HCT116 (cell line): ENCODE data around the gene CDKAL1. TPM values are rescaled to one million over a fixed set of nuclear protein-coding genes. Genes with fewer than 3 reads are reported as not detected.

ENCODE experiments used
- ATAC-seq: fragments of 200-7000 bp; cut with Tn5 transposase; 2 replicates; pipeline ENCODE4 v1.9.1; 2020; ENCODE audit warnings: mild to moderate bottlenecking, moderate library complexity
- BruUV-seq: library from RNA; stranded (reverse); fragments of 400-500 nt; replicated peaks from 2 replicates; lab custom pipeline; 2021; lab: Mats Ljungman, UMichigan
- CTCF ChIA-PET: fragments of 300-600 bp; sonication (Branson Sonifier 250); formaldehyde crosslinking; loops from one replicate; lab custom pipeline; 2021; ENCODE audit warnings: antibody characterized with exemption; lab: Charles Lee
- POLR2A ChIA-PET: fragments of 300-600, 350-600 bp; sonication (Branson Sonifier 250); formaldehyde crosslinking; loops from one replicate; lab custom pipeline; 2021; ENCODE audit warnings: antibody characterized with exemption; lab: Charles Lee
- RAD21 ChIA-PET, 2 experiments: fragments of 300-600 bp; sonication (Branson Sonifier 250); formaldehyde crosslinking; loops; one replicate each; lab custom pipeline; 2023; ENCODE audit warnings: low total read pairs in 2 of 2; ENCODE audit not compliant: uncharacterized antibody in 2 of 2, unreplicated experiment in 2 of 2, low non-redundant PET in 1 of 2; lab: Charles Lee
- DNase-seq: peaks from one replicate; pipeline ENCODE4 v3.0.0-alpha.2; 2010; ENCODE audit warnings: low read depth, low spot score
- H2AFZ ChIP-seq: fragments of 200-600 bp; shearing (Covaris generic), sonication (generic); 2 replicates; pipeline ENCODE4 v1.6.1; 2017; ENCODE audit warnings: low read depth, mixed run types, mixed read lengths, antibody characterized with exemption, low read length; ENCODE audit not compliant: poor library complexity, severe bottlenecking
- H3K27ac ChIP-seq: 2 replicates; pipeline ENCODE4 v1.5.1; 2012; ENCODE audit warnings: low read depth, low read length
- H3K27me3 ChIP-seq: fragments of 200-600 bp; sonication (generic); 2 replicates; pipeline ENCODE4 v1.6.1; 2016; ENCODE audit warnings: mixed run types, low read length, mixed read lengths; ENCODE audit not compliant: insufficient read depth
- H3K36me3 ChIP-seq, 2 experiments: fragments of 200-500 bp in 1 of 2; fragments of 200-600 bp in 1 of 2; sonication (Bioruptor generic) in 1 of 2; sonication (generic) in 1 of 2; 2 replicates each; pipeline versions ENCODE4 v1.5.1 to v1.6.1; 2014 to 2016; ENCODE audit warnings: low read length in 2 of 2, inconsistent platforms in 1 of 2, mixed read lengths in 1 of 2, mixed run types in 1 of 2; ENCODE audit not compliant: insufficient read depth in 2 of 2, control insufficient read depth in 1 of 2
- H3K4me1 ChIP-seq, 2 experiments: fragments of 200-600 bp in 1 of 2; sonication (generic) in 1 of 2; 2 replicates each; pipeline versions ENCODE4 v1.5.1 to v1.6.1; 2012 to 2017; ENCODE audit warnings: low read length in 2 of 2, inconsistent platforms in 1 of 2, mild to moderate bottlenecking in 1 of 2, mixed read lengths in 1 of 2, mixed run types in 1 of 2, moderate library complexity in 1 of 2; ENCODE audit not compliant: insufficient read depth in 2 of 2, control insufficient read depth in 1 of 2
- H3K4me2 ChIP-seq: fragments of 200-600 bp; sonication (generic); 2 replicates; pipeline ENCODE4 v1.6.1; 2017; ENCODE audit warnings: mixed run types, low read length, mixed read lengths
- H3K4me3 ChIP-seq, 2 experiments: fragments of 200-600 bp in 1 of 2; sonication (generic) in 1 of 2; replicated peaks in 1 of 2; 2 replicates each; pipeline ENCODE4 v1.5.1; 2011 to 2016; ENCODE audit warnings: low read length in 2 of 2, control low read depth in 1 of 2, low read depth in 1 of 2, mild to moderate bottlenecking in 1 of 2, mixed read lengths in 1 of 2, mixed run types in 1 of 2
- H3K79me2 ChIP-seq: fragments of 200-600 bp; sonication (generic); 2 replicates; pipeline ENCODE4 v1.6.1; 2017; ENCODE audit warnings: mild to moderate bottlenecking, mixed run types, low read length, moderate library complexity, mixed read lengths; ENCODE audit not compliant: insufficient read depth
- H3K9ac ChIP-seq: fragments of 200-600 bp; sonication (generic); 2 replicates; pipeline ENCODE4 v1.6.1; 2016; ENCODE audit warnings: low read length, mixed read lengths
- H3K9me2 ChIP-seq: fragments of 200-600 bp; sonication (generic), shearing (Covaris generic); 2 replicates; pipeline ENCODE4 v1.6.1; 2017; ENCODE audit warnings: mixed run types, mild to moderate bottlenecking, moderate library complexity; ENCODE audit not compliant: insufficient read depth
- H3K9me3 ChIP-seq, 2 experiments: fragments of 200-500 bp in 1 of 2; fragments of 200-600 bp in 1 of 2; sonication (Bioruptor generic) in 1 of 2; sonication (generic) in 1 of 2; 2 replicates each; pipeline ENCODE4 v1.6.1; 2014 to 2017; ENCODE audit warnings: low read length in 2 of 2, mixed read lengths in 2 of 2, inconsistent platforms in 1 of 2, low read depth in 1 of 2, mild to moderate bottlenecking in 1 of 2, mixed run types in 1 of 2, moderate library complexity in 1 of 2; ENCODE audit not compliant: control insufficient read depth in 1 of 2, insufficient read depth in 1 of 2
- H4K20me1 ChIP-seq: fragments of 200-600 bp; sonication (generic), shearing (Covaris generic); 2 replicates; pipeline ENCODE4 v1.6.1; 2017; ENCODE audit warnings: mixed run types, mild to moderate bottlenecking, moderate library complexity; ENCODE audit not compliant: insufficient read depth
- ATF3 ChIP-seq: IDR thresholded peaks from 2 replicates; pipeline ENCODE4 v1.6.1; 2012
- CBX3 ChIP-seq: IDR thresholded peaks from 2 replicates; pipeline ENCODE4 v1.6.1; 2012; ENCODE audit warnings: low read depth
- EGR1 ChIP-seq: IDR thresholded peaks from 2 replicates; pipeline ENCODE4 v1.6.1; 2012; ENCODE audit warnings: low read depth
- EZH2 ChIP-seq: fragments of 200-600 bp; sonication (generic); IDR thresholded peaks from 2 replicates; pipeline ENCODE4 v1.6.1; 2017; ENCODE audit warnings: antibody characterized with exemption, mixed run types
- EZH2phosphoT487 ChIP-seq: fragments of 200-600 bp; IDR thresholded peaks from 2 replicates; pipeline ENCODE4 v1.6.1; 2018; ENCODE audit warnings: antibody characterized with exemption, borderline replicate concordance
- FOSL1 ChIP-seq: IDR thresholded peaks from 2 replicates; pipeline ENCODE4 v1.6.1; 2012; ENCODE audit warnings: low read depth
- MAX ChIP-seq: IDR thresholded peaks from 2 replicates; pipeline ENCODE4 v1.6.1; 2012
- RAD21 ChIP-seq: IDR thresholded peaks from 2 replicates; pipeline ENCODE4 v1.6.1; 2012; ENCODE audit warnings: low read depth, mild to moderate bottlenecking
- REST ChIP-seq: IDR thresholded peaks from 2 replicates; pipeline ENCODE4 v1.6.1; 2012; ENCODE audit warnings: low read depth
- SP1 ChIP-seq: IDR thresholded peaks from 2 replicates; pipeline ENCODE4 v1.6.1; 2012; ENCODE audit warnings: low read depth
- ZBTB33 ChIP-seq: IDR thresholded peaks from 2 replicates; pipeline ENCODE4 v1.6.1; 2011; ENCODE audit warnings: mild to moderate bottlenecking, low read length, moderate library complexity; ENCODE audit not compliant: insufficient replicate concordance; ENCODE audit errors: extremely low read depth
- ZFX ChIP-seq: fragments of 450-650 bp; IDR thresholded peaks from 2 replicates; pipeline ENCODE4 v1.6.1; 2017
- intact Hi-C: fragments of 100-400 bp; cut with micrococcal nuclease; formaldehyde crosslinking; loops from 2 replicates; pipeline ENCODE4 v1.10.0; 2022
- total RNA-seq: library from RNA; stranded (reverse); gene quantifications from one replicate; pipeline ENCODE4 v1.2.1, GENCODE V29; 2021; ENCODE audit not compliant: unreplicated experiment

The CDKAL1 gene
- total RNA-seq, 1 experiment from 2014 or later: 14.9 TPM

- ATAC-seq: no peak
- CTCF ChIA-PET: no interaction called here
- H3K4me2 ChIP-seq: no peak overlapping the region
Measured at GRCh38 chr6:20949138-20949537, 414.9 kb downstream of the CDKAL1 start.

GRCh38 chr6:20952699-20953474, 418.6 kb downstream of the CDKAL1 start:
- Histone ChIP-seq H3K27ac (peak overlapping the region; percentile 3; the same call in 1 of the 2 replicates), H3K9me2 (no peaks in the 10 kb centered on the region), H3K4me3 (peak overlapping the region in 1 of 2 experiments; percentile 4; a peak in 1 of 4 replicates), H3K36me3 (no peaks in the 10 kb centered on the region), H3K9me3 (no peaks in the 10 kb centered on the region), H3K27me3 (no peaks in the 10 kb centered on the region), H2AFZ (no peak overlapping the region), H4K20me1 (no peaks in the 10 kb centered on the region), H3K4me2 (peak overlapping the region; percentile 48), H3K79me2 (no peaks in the 10 kb centered on the region), H3K4me1 (peaks cover 11 to 12% of the 10 kb centered on the region in 2 experiments), H3K9ac (no peak overlapping the region)
- intact Hi-C loops: no loop called here
- DNase-seq (peak; percentile 60), ATAC-seq (peak; percentile 92)
- BruUV-seq: no TSS peak
- ChIA-PET POLR2A (interaction anchor here (0.6 to 1.0 kb wide), 3 partner anchors 75 to 641 kb away, joined by 3 to 4 read pairs (median 4); partner anchors contain the start of gene SOX4), RAD21 (interaction anchor here in 1 of 2 experiments (0.7 kb wide), 1 partner anchor 636 kb away, joined by 3 read pairs; no protein-coding TSS in a partner anchor), CTCF (no interaction called here)
- no peak for TF ChIP-seq EZH2phosphoT487
- TF ChIP-seq MAX: peak; percentile 66; the same call in 1 of the 2 replicates
- no peak for TF ChIP-seq EGR1
- TF ChIP-seq EZH2: no peak
- peak; percentile 54; the same call in 1 of the 2 replicates for TF ChIP-seq SP1
- no peak for TF ChIP-seq ZFX
- TF ChIP-seq ATF3: no peak
- no peak for TF ChIP-seq ZBTB33
- no peak; the same call in 1 of the 2 replicates for TF ChIP-seq RAD21
- peak; percentile 74; the same call in 1 of the 2 replicates for TF ChIP-seq CBX3
- no peak for TF ChIP-seq REST

More at GRCh38 chr6:20949138-20949537, 414.9 kb downstream of the CDKAL1 start:
- Histone ChIP-seq H3K36me3 (no peaks in the 10 kb centered on the region), H3K4me1 (peaks cover 11 to 20% of the 10 kb centered on the region in 2 experiments), H3K9me2 (no peaks in the 10 kb centered on the region), H3K4me3 (no peak overlapping the region), H3K79me2 (no peaks in the 10 kb centered on the region), H3K9me3 (0 out of 4 replicates have a peak, but pooled peaks cover 0 to under 1% of the 10 kb centered on the region in 2 experiments), H2AFZ (no peak overlapping the region), H3K27me3 (no peaks in the 10 kb centered on the region), H3K9ac (no peak overlapping the region), H3K27ac (no peak overlapping the region), H4K20me1 (no peaks in the 10 kb centered on the region)
- no peak for DNase-seq
- intact Hi-C loops: no loop called here
- BruUV-seq: no TSS peak
- ChIA-PET POLR2A (no interaction called here), RAD21 (no interaction called here)
- TF ChIP-seq FOSL1: no peak
